ENCODE data around the gene FPR3. TPM values are rescaled to one million over a fixed set of nuclear protein-coding genes. Genes with fewer than 3 reads are reported as not detected.

FPR3 gene
- total RNA-seq, 1 experiment from 2014 or later: not detected

- H3K79me2 ChIP-seq (ENCODE audit: insufficient read depth, low read length): no peaks in the 10 kb centered on the region
- H3K23ac ChIP-seq (ENCODE audit: insufficient read length, low read depth, low read length): no peak overlapping the region
- H2BK12ac ChIP-seq (ENCODE audit: insufficient read length, low read depth, low read length): no peak overlapping the region
- no peaks in the 10 kb centered on the region for H3K4me1 ChIP-seq (ENCODE audit: insufficient read depth, low read length)
- no peaks in the 10 kb centered on the region for H3K79me1 ChIP-seq (ENCODE audit: insufficient read depth, low read depth, low read length, poor library complexity, severe bottlenecking)
- no peak overlapping the region for H3K56ac ChIP-seq (ENCODE audit: insufficient read length, low read depth, low read length)
- H2BK5ac ChIP-seq (ENCODE audit: insufficient read length, low read length): no peak overlapping the region
- no peak overlapping the region for H4K5ac ChIP-seq (ENCODE audit: insufficient read length, low read depth, low read length)
- no peak overlapping the region for H2BK20ac ChIP-seq (ENCODE audit: low read depth, low read length, poor library complexity, severe bottlenecking)
- H3K18ac ChIP-seq (ENCODE audit: insufficient read length, low read depth, low read length): no peak overlapping the region
- H4K8ac ChIP-seq (replicated peaks; ENCODE audit: insufficient read length, low read depth, low read length): no peak overlapping the region
- H2BK120ac ChIP-seq (ENCODE audit: low read depth, low read length, poor library complexity, severe bottlenecking): no peak overlapping the region
- H3K9me3 ChIP-seq (ENCODE audit: control insufficient read depth, low read depth, low read length): no peaks in the 10 kb centered on the region
- no peaks in the 10 kb centered on the region for H3K27me3 ChIP-seq (ENCODE audit: insufficient read depth, low read length)
- Mint-ChIP-seq H3K4me3 (no peak overlapping the region), H3K9me3 (peaks cover 75 to 86% of the 10 kb centered on the region in 2 experiments), H3K27ac (no peak overlapping the region), H3K4me1 (no peaks in the 10 kb centered on the region), H3K36me3 (ENCODE audit: insufficient read depth in 1 of 3, low read depth in 3 of 3) (peaks cover 4 to 15% (median 5%) of the 10 kb centered on the region in 3 experiments; a peak in 3 of 7 replicates), H3K27me3 (ENCODE audit: low read depth) (peaks cover 7% of the 10 kb centered on the region; the same call in 1 of the 2 replicates)
- no peak for DNase-seq
- H4K91ac ChIP-seq (ENCODE audit: insufficient read length, low read depth, low read length): no peak overlapping the region
- no peak overlapping the region for H3K14ac ChIP-seq (ENCODE audit: insufficient read depth, low read length)
- no peak overlapping the region for H3K4ac ChIP-seq (ENCODE audit: low read depth, low read length)
- no peaks in the 10 kb centered on the region for H4K20me1 ChIP-seq (ENCODE audit: control insufficient read depth, insufficient read depth, insufficient read length)
- no peak overlapping the region for H3K27ac ChIP-seq (ENCODE audit: insufficient read length, low read depth, low read length)
- no peak overlapping the region for H2AK5ac ChIP-seq (ENCODE audit: insufficient read length, low read length)
- TF ChIP-seq CTCF (conservative IDR thresholded peaks at IDR 0.05): no peak
- no CpG with 5 or more reads among the region's 13 CpGs for WGBS (ENCODE audit: extremely low coverage, insufficient read length, low lambda C conversion rate)
- no peak overlapping the region for H3K4me2 ChIP-seq (ENCODE audit: insufficient read depth, insufficient read length, low read length)
- no peaks in the 10 kb centered on the region for H3K23me2 ChIP-seq (ENCODE audit: insufficient read length, low read depth, low read length, poor library complexity, severe bottlenecking)
- H3K9ac ChIP-seq (ENCODE audit: extremely low read depth, insufficient read length, low read length): no peak overlapping the region
- no peak overlapping the region for H2BK15ac ChIP-seq (ENCODE audit: low read depth, low read length)
- H2AFZ ChIP-seq (ENCODE audit: low read length): no peak overlapping the region
- H3T11ph ChIP-seq (ENCODE audit: low read length): no peak overlapping the region
Observed at GRCh38 chr19:51799774-51800472, 5.0 kb downstream of the FPR3 start.

Measured in H9 (cell line).